Myocyte (in vitro differentiated cells): Measurements from ENCODE around the gene AOAH. TPM values are rescaled to one million over a fixed set of nuclear protein-coding genes. Genes with fewer than 3 reads are reported as not detected.
A peak's percentile ranks its signal among the peaks of the same experiment; 100 is the strongest.

Experiments used
- DNase-seq: peaks from one replicate; pipeline ENCODE4 v3.0.0-alpha.2; 2012; ENCODE audit warnings: low read depth
- polyA plus RNA-seq: library from polyadenylated mRNA; unstranded; fragments of >200 nt; gene quantifications from one replicate; pipeline ENCODE4 v1.2.1, GENCODE V29; 2012; ENCODE audit warnings: missing spikeins
- total RNA-seq: library from RNA; depleted of rRNA; stranded (reverse); fragments of >200 nt; gene quantifications from 2 replicates; pipeline ENCODE4 v1.2.3, GENCODE V29; 2014

Gene AOAH
- not detected in 2 replicates for total RNA-seq
- polyA plus RNA-seq: not detected

DNA sequence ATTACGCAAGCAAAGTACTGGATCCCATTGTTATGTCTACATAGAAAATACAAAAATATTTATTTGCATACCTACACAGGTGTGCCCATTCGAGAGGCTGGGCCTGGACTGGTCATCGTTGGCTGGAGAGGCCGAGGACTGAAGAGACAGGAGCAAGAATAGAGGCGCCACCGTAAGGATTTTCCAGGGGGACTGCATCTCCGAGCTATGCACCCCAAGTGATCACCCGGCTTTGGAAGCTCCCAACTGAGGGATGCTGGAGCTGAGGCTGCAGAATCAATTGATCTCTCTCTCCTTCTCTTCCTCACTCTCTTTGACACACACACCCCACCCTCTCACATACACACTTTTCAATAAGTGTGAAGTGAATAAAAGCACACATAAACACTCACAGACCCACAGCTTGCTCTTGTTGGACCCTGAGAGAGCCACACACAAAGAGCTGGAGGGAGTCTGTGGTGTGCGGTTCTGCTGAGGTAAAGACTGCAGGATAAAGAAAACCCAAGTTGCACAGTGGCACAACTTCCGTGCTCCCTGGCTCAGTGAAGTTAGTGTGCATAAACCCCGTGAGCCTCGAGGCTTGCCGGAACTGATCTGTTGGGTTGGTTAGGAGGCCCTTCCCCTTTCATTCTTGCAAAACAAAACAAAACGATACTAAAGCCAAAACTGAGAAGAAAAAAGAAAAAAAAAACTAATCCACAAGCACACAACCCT, at the start of gene AOAH:
AOAH (minus strand) TSS at position 544 of the 714 bp plus-strand sequence; CDS start at position 198, 346 bp downstream.
- DNase-seq: no peak

DNA sequence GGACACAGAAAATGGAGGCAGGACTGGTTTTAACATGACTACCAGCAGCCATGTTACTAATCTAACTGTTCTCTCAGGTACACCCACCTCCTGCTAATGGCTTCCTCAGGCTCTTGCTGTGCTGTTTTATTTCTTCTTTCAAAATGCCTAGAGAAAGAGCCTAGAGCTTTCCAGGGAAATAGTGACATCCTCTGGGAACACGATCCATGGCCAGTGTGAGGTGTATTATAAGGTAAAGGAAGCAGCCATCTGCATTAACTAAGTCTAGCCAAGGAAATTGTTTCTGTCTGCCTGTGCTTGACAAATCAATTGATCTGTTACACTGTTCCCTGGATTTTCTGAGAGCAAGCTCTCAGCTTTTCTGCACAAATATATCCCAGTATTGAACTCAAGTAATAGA, 42.2 kb upstream of the AOAH start:
- no peak for DNase-seq

DNA sequence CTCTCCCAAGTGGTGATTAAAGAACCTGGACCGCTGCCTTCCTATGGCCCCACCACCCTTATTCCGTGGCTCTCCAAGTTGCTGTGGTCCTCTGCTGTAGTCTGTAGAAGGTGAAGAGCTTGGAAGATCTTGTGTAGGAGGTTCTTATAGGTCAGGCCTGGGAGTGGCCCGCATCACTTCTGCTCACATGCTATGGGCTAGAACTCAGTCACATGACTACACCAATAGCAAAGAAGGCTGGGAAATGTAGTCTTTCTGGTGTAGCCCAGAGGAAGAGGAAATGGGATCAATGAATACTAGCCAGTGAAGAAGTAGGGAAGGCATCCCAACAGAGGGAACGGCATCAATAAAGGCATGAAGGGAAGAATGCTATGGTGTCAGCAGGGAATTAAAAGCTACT, 41.3 kb upstream of the AOAH start:
- DNase-seq: no peak

GRCh38 chr7:36764929-36765328, 40.6 kb upstream of the AOAH start:
- no peak for DNase-seq

- peak; percentile 8 for DNase-seq
These were observed 39.0 kb upstream of the AOAH start for GRCh38 chr7:36763132-36763816.

DNA sequence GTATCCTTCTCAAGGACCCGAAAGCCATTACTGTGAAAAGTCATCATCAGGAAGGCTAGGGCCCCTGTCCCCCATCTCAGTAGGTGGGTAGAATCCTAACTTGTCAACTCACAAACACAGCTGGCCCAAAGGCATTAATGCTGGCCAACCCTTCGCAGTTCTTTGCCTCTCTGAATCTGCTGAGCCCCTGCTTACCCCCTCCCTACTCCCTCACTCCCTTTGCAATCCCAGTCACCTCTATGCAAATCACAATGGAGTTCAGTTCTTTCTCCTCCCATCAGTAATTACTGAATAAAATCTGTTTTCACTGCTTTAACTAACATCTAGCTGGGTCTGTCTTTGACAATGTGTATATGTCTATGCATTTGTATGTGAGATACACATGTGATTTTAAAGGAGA, 38.1 kb upstream of the AOAH start:
- no peak for DNase-seq

DNA sequence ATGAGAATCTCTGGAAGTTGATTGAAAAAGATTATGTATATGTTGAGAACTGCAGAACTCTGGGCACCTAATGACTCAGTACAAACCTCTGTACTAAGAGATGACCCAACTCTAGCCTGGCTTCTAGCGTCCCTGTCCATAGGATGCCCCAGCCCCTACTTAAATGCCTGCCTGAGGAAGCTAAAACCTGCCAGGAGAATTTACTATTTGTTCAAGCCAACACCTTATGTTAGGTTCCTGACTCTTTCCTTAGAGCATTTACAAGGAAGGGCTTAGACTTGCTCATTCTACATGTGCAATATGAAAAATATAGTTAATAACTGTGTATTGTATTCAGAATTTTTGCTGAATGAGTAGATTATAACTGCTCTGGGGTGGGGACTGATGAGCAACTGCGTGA, 37.5 kb upstream of the AOAH start:
- DNase-seq: no peak

DNA sequence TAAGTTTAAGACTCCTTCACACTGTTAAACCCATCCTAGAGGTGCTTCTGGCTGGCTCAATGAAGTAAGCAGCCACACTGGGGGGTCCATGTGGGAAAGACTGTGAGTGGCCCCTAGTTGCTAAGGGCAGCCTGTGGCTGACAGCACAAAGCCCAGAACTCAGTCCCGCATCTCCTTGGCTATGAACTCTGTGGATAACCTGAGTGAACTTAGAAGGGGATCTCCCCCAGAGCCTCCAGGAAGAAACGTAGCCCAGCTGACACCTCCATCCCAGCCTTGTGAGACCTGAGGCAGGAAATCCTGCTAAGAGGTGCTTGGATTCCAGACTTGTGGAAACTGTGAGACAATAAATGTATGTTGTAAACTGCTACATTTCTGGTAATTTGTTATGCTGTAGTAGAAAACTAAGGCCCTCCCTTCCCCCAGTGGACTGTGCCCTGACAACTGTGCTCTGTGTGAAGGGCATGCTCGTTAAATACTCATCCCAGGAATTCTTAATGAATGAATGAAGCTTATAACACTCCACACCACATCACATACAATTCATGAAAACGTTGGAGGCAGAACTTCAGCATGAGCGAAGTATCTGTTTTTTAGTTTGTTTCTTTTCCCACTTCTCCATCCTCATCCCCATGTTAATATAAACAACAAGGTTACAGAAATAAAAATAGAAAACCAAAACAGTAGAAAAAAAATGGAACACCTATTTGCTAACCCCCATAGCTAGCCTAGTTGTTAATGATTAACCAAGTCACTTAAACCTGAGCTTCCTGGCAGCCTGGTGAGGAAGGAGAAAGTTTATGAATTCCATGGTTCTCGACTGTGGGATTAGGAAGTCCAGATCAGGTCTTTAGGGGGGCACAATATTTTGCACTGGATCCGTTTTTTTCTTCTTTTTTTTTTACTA, 36.8 kb upstream of the AOAH start:
- no peak for DNase-seq

DNA sequence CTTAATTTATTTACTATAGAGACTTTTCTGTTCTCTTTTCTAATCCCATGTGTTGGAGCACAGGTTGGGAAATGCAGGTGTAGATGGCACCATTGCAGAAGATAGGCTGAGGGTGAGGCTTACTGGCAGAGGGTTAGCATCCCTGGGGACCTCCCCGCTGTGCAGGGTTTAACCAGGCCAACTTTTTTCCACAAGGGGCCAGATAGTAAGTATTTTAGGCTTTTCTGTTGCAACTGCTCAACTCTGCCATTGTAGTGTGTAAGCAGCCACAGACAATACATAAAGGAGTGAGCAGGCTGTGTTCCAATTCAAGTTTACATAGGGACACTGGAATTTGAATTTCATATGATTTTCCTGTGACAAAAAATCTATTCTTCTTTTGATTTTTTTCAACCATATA, 34.6 kb upstream of the AOAH start:
- no peak for DNase-seq

DNA sequence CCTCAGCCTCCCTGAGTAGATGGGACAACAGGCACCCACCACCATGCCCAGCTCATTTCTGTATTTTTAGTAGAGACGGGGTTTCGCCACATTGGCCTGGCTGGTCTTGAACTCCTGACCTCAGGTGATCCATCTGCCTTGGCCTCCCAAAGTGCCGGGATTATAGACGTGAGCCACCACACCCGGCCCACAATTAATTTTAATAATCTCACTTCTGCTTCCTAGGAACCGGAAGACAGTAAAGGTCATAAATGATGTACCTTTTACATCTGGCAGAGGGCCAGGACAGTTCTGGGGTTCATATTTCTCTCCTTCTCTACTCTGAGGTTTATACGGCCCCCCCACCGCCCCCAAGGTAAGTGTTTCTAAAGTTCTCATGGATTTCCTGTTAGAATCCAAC, 31.2 kb upstream of the AOAH start:
- no peak for DNase-seq

DNA sequence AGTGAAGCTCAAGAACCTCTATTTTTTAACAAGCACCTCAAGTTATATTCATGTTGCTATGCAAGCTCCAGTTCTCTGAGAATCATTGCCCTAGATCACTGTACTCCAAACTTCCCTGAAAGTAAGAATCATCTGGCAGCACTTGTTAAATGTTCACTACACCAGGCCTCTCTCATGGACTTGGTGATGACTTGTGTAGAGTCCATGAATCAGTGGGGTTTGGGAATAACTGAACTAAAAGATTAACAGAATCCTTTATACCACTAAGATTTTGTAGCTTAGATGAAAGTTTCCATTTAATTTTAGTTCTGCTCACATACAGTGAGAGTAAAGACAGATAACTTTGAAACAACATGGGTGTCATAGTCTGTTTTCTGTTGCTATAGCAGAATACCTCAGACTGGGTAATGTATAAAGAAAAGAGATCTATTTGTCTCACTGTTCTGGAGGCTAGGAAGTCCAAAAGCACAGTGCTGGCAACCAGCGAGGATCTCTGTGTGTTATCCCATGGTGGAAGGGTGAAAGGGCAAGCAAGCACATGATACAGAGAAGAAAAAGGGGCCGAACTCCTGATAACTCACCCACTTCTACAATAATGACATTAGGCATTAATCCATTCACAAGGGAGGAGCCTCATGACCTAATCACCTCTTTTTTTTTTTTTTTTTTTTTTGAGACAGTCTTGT, 27.9 kb upstream of the AOAH start:
- no peak for DNase-seq

GRCh38 chr7:36750451-36750850, 26.2 kb upstream of the AOAH start:
- DNase-seq: no peak

DNA sequence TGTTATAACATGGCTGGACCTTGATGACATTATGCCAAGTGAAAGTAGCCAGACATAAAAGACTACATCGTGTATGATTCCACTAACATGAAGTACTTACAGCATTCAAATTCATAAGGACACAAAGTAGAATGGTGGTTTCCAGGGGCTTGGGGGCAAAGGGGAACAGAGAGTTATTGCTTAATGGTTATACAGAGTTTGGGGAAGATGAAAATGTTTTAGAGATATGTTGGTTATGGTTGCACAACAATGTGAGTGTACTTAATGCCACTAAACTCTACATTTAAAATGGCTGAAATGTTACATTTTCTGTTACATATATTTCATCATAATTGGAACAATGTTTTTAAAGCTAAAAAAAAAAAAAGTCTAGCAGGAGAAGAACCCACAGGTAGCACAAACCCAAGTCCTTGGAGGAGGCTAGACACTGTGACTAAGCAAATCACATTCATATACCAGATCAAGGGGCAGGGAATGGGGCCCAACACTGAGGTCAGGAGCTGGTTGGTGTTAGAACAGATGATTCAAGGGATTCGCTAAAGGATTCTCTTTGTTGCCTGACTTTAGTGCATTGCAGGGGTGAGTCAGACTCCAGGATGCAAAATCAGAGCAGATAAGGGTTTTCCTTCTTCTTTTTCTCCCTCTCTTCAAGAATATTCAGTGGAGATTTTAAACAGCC, 25.1 kb upstream of the AOAH start:
- DNase-seq: no peak

DNA sequence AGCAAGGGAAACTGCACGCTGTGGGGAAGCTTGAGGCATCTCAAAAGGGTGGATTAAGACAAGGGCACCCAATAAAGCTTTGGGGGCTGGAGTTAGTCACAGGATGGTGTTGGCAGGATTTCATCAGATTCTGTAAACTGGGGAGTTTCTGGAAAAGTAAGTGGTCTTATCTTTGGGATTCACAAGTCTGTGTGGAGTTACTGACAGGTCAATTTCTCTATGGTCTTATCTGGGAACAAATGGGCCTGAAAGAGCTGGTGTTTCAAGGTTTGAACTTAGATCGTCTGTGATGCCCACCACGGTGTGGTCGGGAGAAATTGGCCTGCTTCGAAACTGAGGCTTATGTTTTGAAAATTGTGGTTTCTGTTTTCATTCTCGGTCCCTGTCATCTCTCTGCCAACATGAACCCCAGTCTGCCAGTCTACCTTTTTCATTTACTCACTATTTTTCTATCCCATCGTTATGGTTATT, 23.8 kb upstream of the AOAH start:
- DNase-seq: no peak

DNA sequence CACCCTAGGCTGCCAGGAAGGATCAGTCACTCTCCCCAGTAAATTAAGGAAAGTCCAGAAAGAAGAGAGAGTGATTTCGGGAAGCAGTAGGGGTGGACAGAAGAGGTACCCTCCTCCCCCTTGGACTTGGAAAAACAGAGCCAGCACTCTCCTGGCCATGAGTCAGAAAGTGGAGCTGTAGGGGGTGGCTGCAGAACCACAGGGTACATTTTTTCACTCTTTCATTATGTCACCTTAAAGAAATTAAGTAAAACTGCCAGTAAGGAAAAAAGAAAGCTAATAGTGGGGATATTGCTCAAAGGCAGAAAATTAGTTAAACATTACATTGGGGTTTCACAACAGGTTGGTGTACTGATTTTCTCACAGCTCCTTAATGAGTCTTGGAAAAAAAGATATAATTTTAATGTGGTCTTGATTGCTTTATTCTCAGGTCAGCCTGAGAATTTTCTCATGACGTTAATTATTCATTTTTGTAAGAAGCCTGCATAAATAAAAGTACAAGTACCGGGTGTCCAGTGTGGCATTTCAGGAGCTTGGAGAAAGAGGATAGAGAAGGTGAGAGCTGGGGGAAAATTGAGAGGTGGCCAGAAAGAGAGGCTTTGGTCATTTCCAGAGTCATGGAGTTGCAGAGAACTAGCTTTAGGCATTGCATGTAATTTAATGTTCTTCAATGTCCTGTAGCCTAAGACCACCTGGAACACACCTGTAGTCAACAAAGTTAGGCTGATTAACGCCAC, 23.2 kb upstream of the AOAH start:
- DNase-seq: no peak

DNA sequence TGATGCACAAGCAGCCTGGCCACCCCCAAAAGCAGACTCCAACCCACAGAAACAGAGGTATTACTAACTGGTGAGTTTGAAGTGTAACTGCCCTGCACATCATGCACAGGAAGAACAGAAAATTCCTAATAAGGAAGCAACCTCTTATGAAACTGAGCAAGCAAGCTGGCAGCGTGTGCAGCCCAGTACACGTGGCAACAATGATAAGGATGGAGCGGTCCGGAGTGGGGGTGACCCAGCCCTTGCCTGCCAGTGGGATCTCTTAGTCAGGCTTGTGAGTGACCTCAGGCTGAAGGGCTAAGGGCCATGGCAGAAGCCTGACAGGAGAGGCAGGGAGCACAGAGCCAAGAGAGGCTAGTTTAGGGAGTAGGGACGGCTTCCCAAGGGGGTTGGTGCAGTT, 22.1 kb upstream of the AOAH start:
- DNase-seq: no peak

- no peak for DNase-seq
These were observed 18.8 kb upstream of the AOAH start for GRCh38 chr7:36742911-36743775.

- DNase-seq: no peak
These were observed 17.6 kb upstream of the AOAH start for GRCh38 chr7:36741866-36742265.

GRCh38 chr7:36739351-36739750, 15.1 kb upstream of the AOAH start:
- no peak for DNase-seq
